Measurements from ENCODE around the gene ITGB5. TPM values are rescaled to one million over a fixed set of nuclear protein-coding genes. Genes with fewer than 3 reads are reported as not detected.
A peak's percentile ranks its signal among the peaks of the same experiment; 100 is the strongest.

The ITGB5 gene
- total RNA-seq, 6 donors from 2014 or later, result 81.5 to 145 (median 106) TPM

GRCh38 chr3:124826703-124827102, 60.5 kb downstream of the ITGB5 start:
- Histone ChIP-seq H3K4me1 (peaks cover 8 to 32% (median 16%) of the 10 kb centered on the region in 4 donors), H3K27ac (no peak overlapping the region), H3K36me3 (no peaks in the 10 kb centered on the region), H3K9me3 (no peaks in the 10 kb centered on the region), H3K4me3 (no peak overlapping the region), H3K27me3 (no peaks in the 10 kb centered on the region)
- TF ChIP-seq POLR2A (IDR thresholded peaks at IDR 0.05) (no peak), POLR2AphosphoS5 (IDR thresholded peaks at IDR 0.05) (no peak)
- ATAC-seq (ENCODE audit: low FRiP score in 2 of 2), result no peak
- DNase-seq, result no peak
- 26 to 30% methylated on average over 3 of the region's 3 CpGs for WGBS, 2 donors

GRCh38 chr3:124824286-124824915, 62.8 kb downstream of the ITGB5 start:
- ATAC-seq (ENCODE audit: low FRiP score in 2 of 2), result no peak
- Histone ChIP-seq H3K36me3 (peaks cover 0 to 4% (median 0%) of the 10 kb centered on the region in 4 donors), H3K4me3 (no peak overlapping the region), H3K27ac (no peak overlapping the region), H3K9me3 (no peaks in the 10 kb centered on the region), H3K27me3 (no peaks in the 10 kb centered on the region), H3K4me1 (peaks cover 0 to 21% (median 9%) of the 10 kb centered on the region in 4 donors)
- DNase-seq, result no peak
- 86 to 95% methylated on average over 4 of the region's 4 CpGs for WGBS, 2 donors
- TF ChIP-seq POLR2AphosphoS5 (IDR thresholded peaks at IDR 0.05) (no peak), POLR2A (IDR thresholded peaks at IDR 0.05) (no peak), EP300 (IDR thresholded peaks at IDR 0.05) (no peak), CTCF (IDR thresholded peaks at IDR 0.05) (no peak)

GRCh38 chr3:124823648-124824047, 63.5 kb downstream of the ITGB5 start:
- H3K4me1 ChIP-seq, result peaks cover 0 to 13% (median 6%) of the 10 kb centered on the region in 4 donors
- H3K4me3 ChIP-seq, result no peak overlapping the region
- H3K27me3 ChIP-seq, result no peaks in the 10 kb centered on the region
- no peak overlapping the region for H3K27ac ChIP-seq
- TF ChIP-seq EP300 (IDR thresholded peaks at IDR 0.05), result no peak
- TF ChIP-seq CTCF (IDR thresholded peaks at IDR 0.05), result no peak
- TF ChIP-seq POLR2A (IDR thresholded peaks at IDR 0.05), result no peak
- no peak for TF ChIP-seq POLR2AphosphoS5 (IDR thresholded peaks at IDR 0.05)
- H3K36me3 ChIP-seq, result peaks cover 0 to 4% (median 0%) of the 10 kb centered on the region in 4 donors
- 75 to 95% methylated on average over 2 of the region's 2 CpGs for WGBS, 2 donors
- H3K9me3 ChIP-seq, result no peaks in the 10 kb centered on the region
- no peak for ATAC-seq (ENCODE audit: low FRiP score in 2 of 2)
- no peak for DNase-seq

GRCh38 chr3:124823206-124823605, 64.0 kb downstream of the ITGB5 start:
- peaks cover 0 to 4% (median 0%) of the 10 kb centered on the region in 4 donors for H3K36me3 ChIP-seq
- TF ChIP-seq POLR2A (IDR thresholded peaks at IDR 0.05), result no peak
- no peak for TF ChIP-seq POLR2AphosphoS5 (IDR thresholded peaks at IDR 0.05)
- no peak for TF ChIP-seq CTCF (IDR thresholded peaks at IDR 0.05)
- TF ChIP-seq EP300 (IDR thresholded peaks at IDR 0.05), result no peak
- no peak for DNase-seq
- H3K27ac ChIP-seq, result no peak overlapping the region
- H3K4me1 ChIP-seq, result peaks cover 0 to 11% (median 4%) of the 10 kb centered on the region in 4 donors
- H3K4me3 ChIP-seq, result no peak overlapping the region
- no peaks in the 10 kb centered on the region for H3K9me3 ChIP-seq
- WGBS, 2 donors, result 64 to 82% methylated on average over 1 of the region's 1 CpG
- no peaks in the 10 kb centered on the region for H3K27me3 ChIP-seq
- peak in 1 of 2 donors; percentile 43 for ATAC-seq (ENCODE audit: low FRiP score in 2 of 2)

- no peaks in the 10 kb centered on the region for H3K4me1 ChIP-seq
- no peak for TF ChIP-seq POLR2AphosphoS5 (IDR thresholded peaks at IDR 0.05)
- TF ChIP-seq CTCF (IDR thresholded peaks at IDR 0.05), result no peak
- no peak for TF ChIP-seq EP300 (IDR thresholded peaks at IDR 0.05)
- TF ChIP-seq POLR2A (IDR thresholded peaks at IDR 0.05), result no peak
- no peaks in the 10 kb centered on the region for H3K27me3 ChIP-seq
- no peaks in the 10 kb centered on the region for H3K9me3 ChIP-seq
- peaks cover 0 to 14% (median 4%) of the 10 kb centered on the region in 4 donors for H3K36me3 ChIP-seq
- DNase-seq, result no peak
- no peak overlapping the region for H3K27ac ChIP-seq
- H3K4me3 ChIP-seq, result no peak overlapping the region
- 86 to 99% methylated on average over 6 of the region's 6 CpGs for WGBS, 2 donors
- no peak for ATAC-seq (ENCODE audit: low FRiP score in 2 of 2)
Observed at GRCh38 chr3:124821356-124821755, 65.8 kb downstream of the ITGB5 start.

Data from upper lobe of left lung (tissue), 6 donors.